CD14-positive monocyte (primary cell): ENCODE data around the gene TMPRSS3. TPM values are rescaled to one million over a fixed set of nuclear protein-coding genes. Genes with fewer than 3 reads are reported as not detected.

Experiments used
- DNase-seq, 3 donors: peaks; one replicate each; pipeline ENCODE4 v3.0.0-alpha.2; 2011 to 2022
- H2AFZ ChIP-seq: 2 replicates; pipeline ENCODE4 v1.6.0; 2012; ENCODE audit warnings: mild to moderate bottlenecking, low read depth, low read length, inconsistent platforms; ENCODE audit not compliant: insufficient read depth, poor library complexity, severe bottlenecking
- H3K27ac ChIP-seq, 2 donors: 1 replicate in 1 of 2; 2 replicates in 1 of 2; pipeline ENCODE4 v1.5.1; 2012 to 2013; ENCODE audit warnings: low read length in 2 of 2, control low read depth in 1 of 2, inconsistent platforms in 1 of 2, low read depth in 1 of 2, mild to moderate bottlenecking in 1 of 2
- H3K27me3 ChIP-seq, 2 donors: one replicate each; pipeline versions ENCODE4 v1.6.0 to v1.6.1; 2011 to 2013; ENCODE audit warnings: low read length in 2 of 2; ENCODE audit not compliant: control insufficient read depth in 2 of 2, insufficient read depth in 2 of 2
- H3K36me3 ChIP-seq, 2 donors: replicated peaks in 1 of 2; 1 replicate in 1 of 2; 2 replicates in 1 of 2; pipeline versions ENCODE4 v1.5.1 to v1.6.1; 2012 to 2013; ENCODE audit warnings: low read length in 2 of 2, control low read depth in 1 of 2, inconsistent platforms in 1 of 2, mild to moderate bottlenecking in 1 of 2; ENCODE audit not compliant: insufficient read depth in 2 of 2, control insufficient read depth in 1 of 2
- H3K4me1 ChIP-seq, 2 donors: 1 replicate in 1 of 2; 2 replicates in 1 of 2; pipeline versions ENCODE4 v1.5.1 to v1.6.1; 2012 to 2013; ENCODE audit warnings: low read length in 2 of 2, control low read depth in 1 of 2, inconsistent platforms in 1 of 2, mild to moderate bottlenecking in 1 of 2, moderate library complexity in 1 of 2; ENCODE audit not compliant: insufficient read depth in 2 of 2, control insufficient read depth in 1 of 2
- H3K4me2 ChIP-seq: replicated peaks from 2 replicates; pipeline ENCODE3; 2012; ENCODE audit warnings: low read length, moderate library complexity, mild to moderate bottlenecking; ENCODE audit not compliant: poor library complexity, severe bottlenecking; ENCODE audit errors: extremely low read depth
- H3K4me3 ChIP-seq, 3 experiments: fragments of 200-600 bp in 1 of 3; sonication (generic) in 1 of 3; replicated peaks in 1 of 3; 1 replicate in 2 of 3; 2 replicates in 1 of 3; pipeline ENCODE4 v1.5.1; 2011 to 2013; ENCODE audit warnings: low read length in 3 of 3, mild to moderate bottlenecking in 3 of 3, control low read depth in 2 of 3, low read depth in 2 of 3, inconsistent platforms in 1 of 3, moderate library complexity in 1 of 3
- H3K79me2 ChIP-seq: 2 replicates; pipeline ENCODE4 v1.6.0; 2012; ENCODE audit warnings: mild to moderate bottlenecking, control low read depth, inconsistent platforms, low read length, moderate library complexity; ENCODE audit not compliant: insufficient read depth
- H3K9ac ChIP-seq: 2 replicates; pipeline ENCODE4 v1.6.0; 2017; ENCODE audit warnings: low read length, mild to moderate bottlenecking; ENCODE audit not compliant: insufficient read depth, poor library complexity, severe bottlenecking
- H3K9me3 ChIP-seq, 2 donors: replicated peaks in 1 of 2; 1 replicate in 1 of 2; 2 replicates in 1 of 2; pipeline versions ENCODE4 v1.5.1 to v1.6.1; 2012 to 2013; ENCODE audit warnings: low read length in 2 of 2, control low read depth in 1 of 2; ENCODE audit not compliant: control insufficient read depth in 1 of 2, insufficient read depth in 1 of 2
- H4K20me1 ChIP-seq: 2 replicates; pipeline ENCODE4 v1.6.0; 2012; ENCODE audit warnings: mild to moderate bottlenecking, low read length, control low read depth, moderate library complexity; ENCODE audit not compliant: insufficient read depth
- H3K27ac Mint-ChIP-seq, 7 donors: one replicate each; pipeline ENCODE4 v1.8.0; 2020; ENCODE audit warnings: mild to moderate bottlenecking in 7 of 7, mixed read lengths in 7 of 7, moderate library complexity in 6 of 7, inconsistent platforms in 2 of 7
- H3K27me3 Mint-ChIP-seq, 3 donors: one replicate each; pipeline ENCODE4 v1.8.0; 2021 to 2022; ENCODE audit warnings: low read depth in 3 of 3, mild to moderate bottlenecking in 3 of 3, mixed read lengths in 3 of 3, moderate library complexity in 3 of 3, inconsistent platforms in 1 of 3
- H3K36me3 Mint-ChIP-seq, 2 donors: one replicate each; pipeline ENCODE4 v1.8.0; 2020; ENCODE audit warnings: mixed read lengths in 2 of 2, inconsistent platforms in 1 of 2, mild to moderate bottlenecking in 1 of 2
- H3K4me1 Mint-ChIP-seq: one replicate; pipeline ENCODE4 v1.8.0; 2020; ENCODE audit warnings: mild to moderate bottlenecking, mixed read lengths
- H3K4me3 Mint-ChIP-seq, 2 donors: one replicate each; pipeline ENCODE4 v1.8.0; 2020; ENCODE audit warnings: mild to moderate bottlenecking in 2 of 2, mixed read lengths in 2 of 2, moderate library complexity in 1 of 2
- H3K9me3 Mint-ChIP-seq, 7 donors: one replicate each; pipeline ENCODE4 v1.8.0; 2020 to 2022; ENCODE audit warnings: mixed read lengths in 7 of 7, mild to moderate bottlenecking in 6 of 7, moderate library complexity in 6 of 7, inconsistent platforms in 2 of 7
- WGBS: methylation state at CpG from one replicate; pipeline ENCODE4 v1.1.5; 2013; ENCODE audit warnings: missing lambda C conversion rate; ENCODE audit not compliant: insufficient coverage; 5-methylcytosine and 5-hydroxymethylcytosine counted together
- intact Hi-C, 2 donors: fragments of 100-400 bp; cut with micrococcal nuclease; formaldehyde crosslinking; loops; one replicate each; pipeline versions ENCODE4 v1.15.0 to v1.15.1; 2023
- polyA plus RNA-seq, 3 donors: library from polyadenylated mRNA; depleted of rRNA in 1 of 3; unstranded in 2 of 3; stranded (reverse) in 1 of 3; fragments of 300-500 nt in 2 of 3; fragments of >200 nt in 1 of 3; fragmentation: Illumina TruSeq in 2 of 3; gene quantifications; 1 replicate in 2 of 3; 2 replicates in 1 of 3; pipeline ENCODE4 v1.2.3, GENCODE V29; 2012 to 2021
- TF ChIP-seq, protein P1 (sequence below): fragments of 200-600 bp; IDR thresholded peaks from one replicate; pipeline ENCODE4 v1.8.0; 2022; ENCODE audit warnings: antibody characterized with exemption, mild to moderate bottlenecking

The TMPRSS3 gene
- polyA plus RNA-seq, 3 donors = 0.30 TPM; not detected in 2

GRCh38 chr21:42423197-42423675 is 27.4 kb upstream of the TMPRSS3 start:
- no peaks in the 10 kb centered on the region for H4K20me1 ChIP-seq
- intact Hi-C loops = no loop called here
- no peak overlapping the region for H3K9ac ChIP-seq
- Mint-ChIP-seq H3K27me3 (peaks cover 0 to 6% (median 6%) of the 10 kb centered on the region in 3 donors), H3K4me1 (peaks cover 35% of the 10 kb centered on the region), H3K4me3 (no peak overlapping the region), H3K27ac (peak overlapping the region in 2 of 7 donors; percentile 54 to 74), H3K36me3 (no peaks in the 10 kb centered on the region), H3K9me3 (peaks cover 0 to 5% (median 0%) of the 10 kb centered on the region in 7 donors)
- H3K27me3 ChIP-seq = no peaks in the 10 kb centered on the region
- no peak overlapping the region for H2AFZ ChIP-seq
- no peaks in the 10 kb centered on the region for H3K9me3 ChIP-seq
- TF ChIP-seq, protein P1, sequence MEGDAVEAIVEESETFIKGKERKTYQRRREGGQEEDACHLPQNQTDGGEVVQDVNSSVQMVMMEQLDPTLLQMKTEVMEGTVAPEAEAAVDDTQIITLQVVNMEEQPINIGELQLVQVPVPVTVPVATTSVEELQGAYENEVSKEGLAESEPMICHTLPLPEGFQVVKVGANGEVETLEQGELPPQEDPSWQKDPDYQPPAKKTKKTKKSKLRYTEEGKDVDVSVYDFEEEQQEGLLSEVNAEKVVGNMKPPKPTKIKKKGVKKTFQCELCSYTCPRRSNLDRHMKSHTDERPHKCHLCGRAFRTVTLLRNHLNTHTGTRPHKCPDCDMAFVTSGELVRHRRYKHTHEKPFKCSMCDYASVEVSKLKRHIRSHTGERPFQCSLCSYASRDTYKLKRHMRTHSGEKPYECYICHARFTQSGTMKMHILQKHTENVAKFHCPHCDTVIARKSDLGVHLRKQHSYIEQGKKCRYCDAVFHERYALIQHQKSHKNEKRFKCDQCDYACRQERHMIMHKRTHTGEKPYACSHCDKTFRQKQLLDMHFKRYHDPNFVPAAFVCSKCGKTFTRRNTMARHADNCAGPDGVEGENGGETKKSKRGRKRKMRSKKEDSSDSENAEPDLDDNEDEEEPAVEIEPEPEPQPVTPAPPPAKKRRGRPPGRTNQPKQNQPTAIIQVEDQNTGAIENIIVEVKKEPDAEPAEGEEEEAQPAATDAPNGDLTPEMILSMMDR = no peak
- no peak overlapping the region for H3K4me2 ChIP-seq
- 43% methylated on average over 7 of the region's 10 CpGs for WGBS
- H3K79me2 ChIP-seq = no peaks in the 10 kb centered on the region
- peaks cover 19 to 21% of the 10 kb centered on the region in 2 donors for H3K4me1 ChIP-seq
- no peak for DNase-seq
- no peaks in the 10 kb centered on the region for H3K36me3 ChIP-seq
- no peak overlapping the region for H3K4me3 ChIP-seq
- H3K27ac ChIP-seq = no peak overlapping the region

GRCh38 chr21:42421018-42421793 is 25.4 kb upstream of the TMPRSS3 start:
- no peaks in the 10 kb centered on the region for H4K20me1 ChIP-seq
- no CpG with 5 or more reads among the region's 3 CpGs for WGBS
- H3K36me3 Mint-ChIP-seq = no peaks in the 10 kb centered on the region
- H3K9me3 Mint-ChIP-seq = peaks cover 0 to 5% (median 0%) of the 10 kb centered on the region in 7 donors
- H3K4me3 ChIP-seq = no peak overlapping the region
- TF ChIP-seq, protein P1 = no peak
- H3K79me2 ChIP-seq = no peaks in the 10 kb centered on the region
- peaks cover 19 to 21% of the 10 kb centered on the region in 2 donors for H3K4me1 ChIP-seq
- H3K4me2 ChIP-seq = no peak overlapping the region
- no peaks in the 10 kb centered on the region for H3K27me3 ChIP-seq
- H3K27ac ChIP-seq = no peak overlapping the region
- peaks cover 29% of the 10 kb centered on the region for H3K4me1 Mint-ChIP-seq
- H3K36me3 ChIP-seq = no peaks in the 10 kb centered on the region
- intact Hi-C loops = no loop called here
- H3K27ac Mint-ChIP-seq = no peak overlapping the region
- H3K4me3 Mint-ChIP-seq = no peak overlapping the region
- no peak for DNase-seq
- H3K9ac ChIP-seq = no peak overlapping the region
- peaks cover 0 to 6% (median 6%) of the 10 kb centered on the region in 3 donors for H3K27me3 Mint-ChIP-seq
- H2AFZ ChIP-seq = no peak overlapping the region
- no peaks in the 10 kb centered on the region for H3K9me3 ChIP-seq
